GM21619 (cell line): ENCODE data around the gene ZNF331.

Source experiments
- ATAC-seq: cut with Tn5 transposase; IDR thresholded peaks from one replicate; pipeline ENCODE4 v1.9.1; 2021; ENCODE audit not compliant: unreplicated experiment

ZNF331 gene

DNA sequence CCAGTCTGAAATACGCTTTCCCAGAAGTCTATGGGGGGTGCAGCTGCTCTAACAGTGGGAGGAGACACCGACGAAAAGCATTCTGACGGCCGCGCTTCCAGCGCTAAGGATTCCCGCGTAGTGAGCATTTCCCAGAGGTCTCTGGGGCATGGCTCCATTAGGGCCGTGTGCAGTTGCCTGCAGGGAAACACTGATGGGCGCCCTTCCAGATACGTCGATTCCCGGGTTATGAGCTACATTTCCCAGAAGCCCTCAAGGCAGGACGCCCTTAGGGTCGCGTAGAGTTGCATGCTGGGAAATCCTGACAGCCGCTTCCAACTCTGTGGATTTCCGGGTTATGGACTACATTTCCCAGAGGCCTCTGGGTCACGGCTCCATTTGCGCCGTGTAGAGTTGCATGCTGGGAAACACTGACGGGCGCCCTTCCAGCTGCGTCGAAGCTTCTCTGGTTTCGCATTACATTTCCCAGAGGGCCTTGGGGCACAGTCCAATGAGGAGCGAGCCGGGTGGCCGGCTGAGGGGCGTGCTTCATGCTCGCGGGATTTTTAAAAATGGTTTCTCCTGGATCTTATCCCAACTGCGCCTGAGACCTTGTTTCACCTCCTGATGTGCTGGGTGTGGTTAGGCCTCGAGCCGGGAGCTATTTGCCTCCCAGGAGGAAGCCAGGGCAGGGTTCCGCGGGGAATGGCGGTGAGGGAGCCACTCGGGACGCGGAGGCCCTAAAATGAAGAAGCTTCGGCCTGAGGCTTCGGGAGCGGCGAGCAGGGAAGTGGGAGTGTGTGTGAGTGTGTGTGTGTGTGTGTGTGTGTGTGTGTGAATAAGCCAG, 17.2 kb upstream of the ZNF331 start:
- ATAC-seq = peak; percentile 96

GRCh38 chr19:53521373-53522202, 16.4 kb upstream of the ZNF331 start:
- ATAC-seq = no peak

GRCh38 chr19:53525922-53526321, 12.0 kb upstream of the ZNF331 start:
- no peak for ATAC-seq

DNA sequence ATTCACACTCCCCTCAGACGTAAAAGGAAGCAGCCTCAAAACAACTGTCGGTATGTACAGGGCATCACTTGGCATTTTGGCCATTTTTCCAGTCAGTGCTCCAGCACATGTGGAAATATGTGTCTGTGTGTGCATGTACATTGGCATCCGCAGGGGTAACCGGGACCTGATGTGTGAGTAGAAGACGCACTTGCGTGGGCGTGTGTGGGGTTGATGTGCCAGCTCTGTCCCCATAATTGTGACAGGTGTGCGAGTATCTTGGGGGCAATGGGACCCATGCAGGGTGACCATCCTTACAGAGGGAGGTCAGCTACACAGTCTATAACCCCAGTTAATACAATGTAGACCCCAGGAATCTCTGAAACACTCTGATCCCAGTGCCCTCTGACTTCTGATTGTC, 7.3 kb upstream of the ZNF331 start:
- no peak for ATAC-seq

- ATAC-seq = no peak
These were observed 6.5 kb upstream of the ZNF331 start for GRCh38 chr19:53531457-53531856.

- no peak for ATAC-seq
These were observed 5.6 kb upstream of the ZNF331 start for GRCh38 chr19:53532362-53532761.

DNA sequence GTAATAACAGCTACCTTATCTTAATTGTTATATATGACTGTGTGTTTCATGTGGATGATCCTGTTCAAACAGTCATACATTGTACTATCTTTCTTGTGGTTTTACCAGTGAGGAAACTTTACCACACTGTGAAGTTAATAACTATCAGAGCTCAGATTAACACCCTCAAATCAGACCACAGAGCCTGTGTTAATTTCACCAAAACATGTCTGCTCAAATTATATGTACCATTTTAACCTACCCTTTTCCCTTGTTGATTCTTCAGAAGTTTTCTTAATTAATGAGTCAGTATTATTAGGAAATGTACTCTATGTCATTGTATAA, 1.8 kb upstream of the ZNF331 start:
- ATAC-seq = no peak

DNA sequence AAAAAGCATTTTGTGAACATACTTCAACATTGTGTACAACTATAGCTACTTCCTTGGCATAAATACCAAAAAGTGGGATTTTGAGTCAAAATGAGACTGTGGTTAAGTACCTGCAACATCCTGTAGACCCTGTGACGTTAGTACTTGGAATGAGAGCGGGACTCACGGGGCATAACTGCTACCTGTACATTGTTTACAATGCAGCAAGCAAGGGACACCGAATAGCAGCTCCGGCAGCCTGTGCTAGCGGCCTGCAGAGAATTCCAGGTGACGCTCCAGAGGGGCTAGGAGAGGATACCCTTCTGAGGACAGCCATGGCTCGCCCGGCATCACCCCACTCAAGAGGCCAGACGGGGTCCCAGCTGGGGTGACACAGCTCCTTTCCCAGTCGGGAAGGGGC, 824 bp upstream of the ZNF331 start:
- no peak for ATAC-seq

DNA sequence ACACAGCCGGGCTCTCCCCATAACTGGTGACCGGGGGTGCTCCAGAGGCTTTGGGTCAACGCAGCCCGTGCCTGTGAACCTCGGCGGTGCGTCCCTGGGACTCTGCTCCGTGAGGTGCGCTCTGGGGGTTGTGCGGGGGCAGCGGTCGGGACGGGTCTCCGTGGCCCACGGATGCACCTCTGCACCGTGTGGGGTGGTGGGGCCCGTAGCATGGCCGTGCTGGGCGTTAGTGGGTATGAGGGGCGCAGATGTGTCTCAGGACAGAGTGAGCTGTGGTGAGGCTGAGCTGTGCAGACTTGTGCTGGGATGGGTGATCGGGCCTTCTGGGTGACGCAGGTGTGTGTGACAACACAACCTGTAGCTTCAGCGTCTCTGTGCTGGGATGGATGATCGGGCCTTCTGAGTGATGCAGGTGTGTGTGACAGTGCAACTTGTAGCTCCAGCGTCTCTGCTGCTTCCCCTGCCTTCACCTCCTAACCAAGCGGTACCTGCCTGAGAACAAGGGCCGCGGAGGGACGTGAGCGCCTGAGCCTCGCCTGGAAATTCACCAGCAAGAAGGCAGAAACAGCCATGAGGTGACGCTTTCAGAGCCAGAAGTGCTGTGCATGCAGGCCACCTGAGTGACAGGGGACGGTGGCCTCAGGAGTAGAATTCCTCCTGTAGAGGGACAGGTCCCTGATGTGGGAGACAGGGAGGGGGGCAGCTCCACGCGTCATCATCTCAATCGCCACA, 599 bp downstream of the ZNF331 start:
- ATAC-seq = no peak

GRCh38 chr19:53540091-53540490, 2.1 kb downstream of the ZNF331 start:
- no peak for ATAC-seq

DNA sequence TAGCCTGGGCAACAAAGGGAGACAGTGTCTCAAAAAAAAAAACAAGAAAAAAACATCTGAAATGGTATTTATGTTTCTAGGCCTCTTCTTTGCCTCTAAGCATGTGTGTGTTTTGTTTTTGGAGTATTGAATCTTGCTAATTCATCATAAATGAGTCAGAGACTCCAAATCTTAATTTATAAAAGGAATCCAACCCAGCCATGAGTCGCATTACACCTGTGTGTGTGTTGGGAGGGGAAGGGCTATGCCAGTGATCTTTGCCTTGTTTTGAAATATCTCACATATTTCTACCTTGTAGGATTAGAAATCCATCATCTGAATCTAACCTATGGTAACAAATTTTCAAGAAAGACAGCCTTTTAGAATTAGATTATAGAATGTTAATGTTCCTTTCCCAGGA, 4.0 kb downstream of the ZNF331 start:
- no peak for ATAC-seq

DNA sequence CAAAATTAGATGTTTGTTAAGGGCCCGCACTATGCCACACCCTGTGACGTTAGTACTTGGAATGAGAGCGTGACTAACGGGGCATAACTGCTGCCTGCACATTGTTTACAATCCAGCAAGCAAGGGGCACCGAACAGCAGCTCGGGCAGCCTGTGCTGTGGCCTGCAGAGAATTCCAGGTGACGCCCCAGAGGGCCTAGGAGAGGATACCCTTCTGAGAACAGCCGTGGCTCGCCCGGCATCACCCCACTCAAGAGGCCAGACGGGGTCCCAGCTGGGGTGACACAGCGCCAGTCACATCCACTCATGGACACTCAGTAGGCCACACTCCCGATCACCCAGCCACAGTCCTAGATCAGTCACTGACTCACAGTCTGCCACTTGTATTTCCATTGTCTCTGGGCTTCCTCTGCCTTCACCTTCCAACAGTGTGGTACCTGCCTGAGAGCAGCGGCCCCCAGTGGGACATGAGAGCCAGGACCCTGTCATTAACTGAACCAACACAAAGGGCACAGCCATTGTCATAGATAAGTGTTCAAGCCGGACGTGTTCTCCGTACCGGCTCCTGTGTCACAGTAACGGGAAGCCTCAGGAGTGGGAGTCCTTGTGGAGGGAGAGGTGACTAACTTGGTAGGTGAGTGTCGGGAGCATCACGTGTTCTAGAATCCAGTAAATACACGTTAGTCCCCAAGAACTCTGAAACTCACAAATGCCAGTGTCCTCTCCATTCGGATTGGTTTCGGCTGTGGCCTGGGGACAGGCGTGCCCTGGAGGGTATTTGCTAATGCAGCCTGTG, 7.5 kb downstream of the ZNF331 start:
- no peak for ATAC-seq

GRCh38 chr19:53546758-53547513, 9.0 kb downstream of the ZNF331 start:
- ATAC-seq = no peak

- ATAC-seq = no peak
These were observed 11.4 kb downstream of the ZNF331 start for GRCh38 chr19:53549340-53549739.

DNA sequence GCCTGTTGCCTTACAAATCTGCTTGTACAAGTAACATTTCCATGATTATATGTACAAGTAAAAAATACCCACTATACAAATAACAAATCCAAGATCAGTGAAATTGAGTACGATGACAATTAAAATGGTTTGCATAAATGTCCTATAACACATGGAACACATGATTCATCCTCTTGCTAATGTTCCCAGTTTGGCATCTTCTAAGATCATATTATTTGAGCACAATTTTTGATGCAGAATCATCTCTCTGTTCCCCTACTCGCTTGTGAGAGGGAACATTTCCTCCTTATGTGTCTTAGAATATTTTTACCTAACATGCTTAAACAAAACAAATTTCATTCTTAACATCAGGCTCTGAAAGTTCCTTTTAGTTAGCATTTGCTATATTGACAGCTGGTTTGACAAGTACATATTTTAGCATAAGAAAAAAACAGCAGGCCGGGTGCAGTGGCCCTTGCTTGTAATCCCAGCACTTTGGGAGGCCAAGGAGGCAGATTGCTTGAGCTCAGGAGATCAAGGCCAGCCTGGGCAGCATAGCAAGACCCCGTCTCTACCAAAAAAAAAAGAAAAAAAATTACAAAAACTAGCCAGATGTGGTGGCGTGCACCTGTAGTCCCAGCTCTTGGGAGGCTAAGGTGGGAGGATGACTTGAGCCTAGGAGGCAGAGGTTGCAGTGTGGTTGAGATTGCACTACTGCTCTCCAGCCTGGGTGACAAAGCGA, 14.2 kb downstream of the ZNF331 start:
- ATAC-seq = no peak

DNA sequence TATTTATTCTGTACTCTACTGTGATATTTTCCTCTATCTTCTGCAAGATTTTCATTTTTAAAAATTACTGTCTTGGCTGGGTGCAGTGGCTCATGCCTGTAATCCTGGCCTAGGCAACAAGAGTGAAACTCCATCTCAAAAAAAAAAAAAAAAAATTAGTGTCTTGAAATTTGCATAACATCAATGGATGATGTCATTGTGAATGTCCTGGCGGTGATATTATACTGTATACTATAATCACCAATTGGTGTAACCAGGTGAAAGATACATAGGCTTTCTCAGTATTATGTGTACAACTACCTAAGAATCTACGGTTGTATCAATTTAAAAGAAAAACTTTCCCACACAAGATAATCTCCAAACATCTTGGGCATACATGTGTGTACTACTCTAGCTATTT, 15.2 kb downstream of the ZNF331 start:
- no peak for ATAC-seq

DNA sequence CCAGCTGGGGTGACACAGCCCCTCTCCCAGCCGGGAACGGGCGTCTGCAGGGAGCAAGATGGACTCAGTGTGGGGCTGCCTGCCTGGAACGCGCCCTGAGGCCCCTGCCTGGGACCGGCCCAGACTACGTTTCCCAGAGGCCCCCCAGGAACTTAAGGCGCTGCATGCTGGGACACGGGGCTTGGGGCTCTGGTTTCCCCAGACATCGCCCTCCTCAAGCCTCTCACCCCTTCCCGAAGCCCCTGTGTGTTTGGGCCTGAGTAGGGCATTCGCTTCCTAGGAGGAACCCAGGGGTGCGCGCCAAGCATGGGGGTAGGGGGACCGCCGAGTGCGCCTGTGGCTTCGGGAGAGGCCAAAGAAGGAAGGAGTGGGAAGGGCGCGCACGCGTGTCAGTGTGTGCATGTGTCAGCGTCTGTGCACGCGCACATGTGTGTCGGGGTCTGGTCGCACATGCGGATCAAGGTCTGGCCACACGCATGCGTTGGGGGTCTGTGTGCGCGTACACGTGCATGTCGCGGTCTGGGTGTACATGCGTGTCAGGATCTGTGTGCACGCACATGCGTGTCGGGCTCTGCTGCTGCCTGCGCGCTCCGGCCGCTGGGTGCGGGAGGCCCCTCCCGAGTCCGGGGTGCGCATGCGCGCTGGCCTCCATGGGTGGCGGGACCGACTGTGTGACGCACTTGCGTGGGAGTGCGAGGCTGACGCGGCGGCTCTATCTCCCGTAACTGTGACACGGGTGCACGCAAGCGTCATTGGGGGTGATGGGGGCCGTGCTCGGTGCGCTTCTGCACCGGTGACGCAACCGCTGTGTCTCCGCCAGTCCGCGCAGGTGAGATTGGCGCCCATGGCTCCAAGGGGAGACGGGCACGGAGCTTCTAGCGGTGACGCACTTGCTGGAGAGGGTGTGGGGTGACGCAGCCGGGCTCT, 16.2 kb downstream of the ZNF331 start:
- ATAC-seq = peak; percentile 69

GRCh38 chr19:53554804-53555203, 16.9 kb downstream of the ZNF331 start:
- no peak for ATAC-seq

GRCh38 chr19:53555352-53555751, 17.4 kb downstream of the ZNF331 start:
- no peak for ATAC-seq
